Epidermal melanocyte (primary cell): ENCODE data around the gene AIMP2.
A peak's percentile ranks its signal among the peaks of the same experiment; 100 is the strongest.
"Not testable (repeated sequence)": the region's sequence is repeated elsewhere in the genome, so short reads cannot be mapped to it uniquely, and the experiment has no call there.

Experiments used
- DNase-seq: peaks from one replicate; pipeline ENCODE4 v3.0.0; 2011; ENCODE audit warnings: low spot score; ENCODE audit not compliant: insufficient read length

Gene AIMP2

GRCh38 chr7:6008668-6009611, at the start of gene AIMP2, which contains the start of gene PMS2:
TSS of gene AIMP2 (plus strand) at chr7:6009272. CDS start at chr7:6009364, 92 bp downstream.
TSS of gene PMS2 (minus strand) at chr7:6009049. CDS start at chr7:6009019, 30 bp downstream.
- DNase-seq: peak; percentile 92

GRCh38 chr7:5963205-5963604, 45.9 kb upstream of the AIMP2 start:
- not testable (repeated sequence) for DNase-seq

GRCh38 chr7:5963810-5964209, 45.3 kb upstream of the AIMP2 start:
- DNase-seq: not testable (repeated sequence)

GRCh38 chr7:5970347-5970911, 38.6 kb upstream of the AIMP2 start, which contains the start of gene RSPH10B:
TSS of gene RSPH10B (minus strand) at chr7:5970689. CDS start at chr7:5967116, 3,573 bp downstream.
- not testable (repeated sequence) for DNase-seq

- not testable (repeated sequence) for DNase-seq
Measured at GRCh38 chr7:5973580-5973979, 35.5 kb upstream of the AIMP2 start.

GRCh38 chr7:5979680-5980314, 29.3 kb upstream of the AIMP2 start:
- not testable (repeated sequence) for DNase-seq

- not testable (repeated sequence) for DNase-seq
Measured at GRCh38 chr7:5987061-5987460, 22.0 kb upstream of the AIMP2 start.

GRCh38 chr7:5997210-5997808, 11.8 kb upstream of the AIMP2 start:
- DNase-seq: peak; percentile 34

GRCh38 chr7:6007386-6007785, 1.7 kb upstream of the AIMP2 start:
- DNase-seq: no peak

GRCh38 chr7:6007835-6008590, 1.1 kb upstream of the AIMP2 start:
- not testable (repeated sequence) for DNase-seq

GRCh38 chr7:6010370-6010769, 1.3 kb downstream of the AIMP2 start:
- DNase-seq: not testable (repeated sequence)

- no peak for DNase-seq
Measured at GRCh38 chr7:6011541-6011940, 2.5 kb downstream of the AIMP2 start.

GRCh38 chr7:6012355-6013104, 3.5 kb downstream of the AIMP2 start:
- no peak for DNase-seq

GRCh38 chr7:6015917-6016652, 7.0 kb downstream of the AIMP2 start:
- peak; percentile 46 for DNase-seq

GRCh38 chr7:6016653-6016966, 7.5 kb downstream of the AIMP2 start:
- no peak for DNase-seq

GRCh38 chr7:6020371-6021286, 11.6 kb downstream of the AIMP2 start:
- DNase-seq: no peak

GRCh38 chr7:6022707-6023106, 13.6 kb downstream of the AIMP2 start:
- DNase-seq: no peak

GRCh38 chr7:6023974-6024435, 14.9 kb downstream of the AIMP2 start:
- DNase-seq: no peak
